ENCODE measurements around the gene GGACT. TPM values are rescaled to one million over a fixed set of nuclear protein-coding genes. Genes with fewer than 3 reads are reported as not detected.

Gene GGACT
- total RNA-seq, 1 donor from 2014 or later = 3.6 TPM

GRCh38 chr13:100546713-100547405 is 41.7 kb downstream of the GGACT start:
- ATAC-seq = no peak

GRCh38 chr13:100545684-100546061 is 42.9 kb downstream of the GGACT start:
- peak; percentile 51 for ATAC-seq

GRCh38 chr13:100544866-100545683 is 43.5 kb downstream of the GGACT start:
- ATAC-seq = peak; percentile 82

GRCh38 chr13:100543872-100544602 is 44.6 kb downstream of the GGACT start:
- ATAC-seq = no peak

- ATAC-seq = no peak
Measured at GRCh38 chr13:100542826-100543156, 45.8 kb downstream of the GGACT start.

GRCh38 chr13:100541897-100542825 is 46.4 kb downstream of the GGACT start:
- ATAC-seq = peak; percentile 44

- ATAC-seq = no peak
Measured at GRCh38 chr13:100540621-100541020, 48.0 kb downstream of the GGACT start.

GRCh38 chr13:100537951-100538462 is 50.6 kb downstream of the GGACT start:
- no peak for ATAC-seq

GRCh38 chr13:100537486-100537885 is 51.1 kb downstream of the GGACT start:
- ATAC-seq = no peak

- ATAC-seq = no peak
Measured at GRCh38 chr13:100536643-100537180, 51.9 kb downstream of the GGACT start.

- no peak for ATAC-seq
Measured at GRCh38 chr13:100535426-100536135, 53.0 kb downstream of the GGACT start.

- ATAC-seq = no peak
Measured at GRCh38 chr13:100534911-100535310, 53.7 kb downstream of the GGACT start.

GRCh38 chr13:100534147-100534843 is 54.3 kb downstream of the GGACT start:
- no peak for ATAC-seq

- ATAC-seq = no peak
Measured at GRCh38 chr13:100533588-100534041, 55.0 kb downstream of the GGACT start.

GRCh38 chr13:100532836-100533435 is 55.7 kb downstream of the GGACT start:
- ATAC-seq = peak; percentile 16

GRCh38 chr13:100532090-100532766 is 56.4 kb downstream of the GGACT start:
- no peak for ATAC-seq

GRCh38 chr13:100530671-100531213 is 57.8 kb downstream of the GGACT start:
- ATAC-seq = no peak

GRCh38 chr13:100529666-100530377 is 58.8 kb downstream of the GGACT start:
- ATAC-seq = no peak
